Measurements from ENCODE around the gene CDH12.
"Not testable (repeated sequence)": the region's sequence is repeated elsewhere in the genome, so short reads cannot be mapped to it uniquely, and the experiment has no call there.

The CDH12 gene

DNA sequence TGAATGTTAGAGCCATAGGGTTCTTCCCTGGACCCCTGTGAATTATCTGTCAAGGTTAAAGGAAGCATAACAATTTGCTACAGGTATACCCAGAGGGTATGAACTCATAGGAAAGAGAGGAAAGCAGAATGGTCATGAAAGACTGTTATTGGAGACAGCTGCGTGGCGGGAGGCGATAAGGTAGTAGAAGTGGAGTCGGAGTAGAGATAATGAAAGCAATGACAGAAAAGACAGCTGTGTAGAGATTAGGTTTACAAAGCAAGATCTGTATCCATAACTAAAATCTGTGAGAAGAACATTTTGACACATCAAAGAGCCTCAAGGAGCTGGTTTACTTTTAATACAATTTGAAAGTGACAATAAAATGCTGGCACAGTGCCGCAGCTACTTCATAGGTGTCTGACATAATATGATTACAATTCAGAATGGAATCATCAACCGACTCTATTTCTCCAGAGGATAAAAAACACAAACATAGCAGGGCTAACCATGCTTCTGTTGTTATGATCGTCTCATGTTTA lies 603.9 kb downstream of the CDH12 start:
- no peak for DNase-seq

DNA sequence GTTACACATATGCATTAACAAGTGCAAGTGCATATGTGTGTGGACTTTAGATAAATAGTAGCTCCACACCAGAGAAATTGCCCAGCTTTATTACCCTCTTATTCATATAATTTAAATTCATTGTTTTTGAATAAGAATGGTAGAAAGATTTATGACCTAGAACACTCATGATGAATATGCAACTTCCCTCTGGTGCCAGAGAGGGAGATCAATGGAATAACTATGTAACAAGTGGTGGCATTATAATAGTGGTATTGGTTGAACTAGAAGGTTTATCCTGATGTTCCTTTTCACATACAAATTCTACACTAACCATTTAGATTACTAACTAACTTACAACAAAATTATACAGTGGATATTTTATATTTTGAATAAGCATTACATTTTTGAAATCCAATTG lies 607.4 kb downstream of the CDH12 start:
- no peak for DNase-seq

DNA sequence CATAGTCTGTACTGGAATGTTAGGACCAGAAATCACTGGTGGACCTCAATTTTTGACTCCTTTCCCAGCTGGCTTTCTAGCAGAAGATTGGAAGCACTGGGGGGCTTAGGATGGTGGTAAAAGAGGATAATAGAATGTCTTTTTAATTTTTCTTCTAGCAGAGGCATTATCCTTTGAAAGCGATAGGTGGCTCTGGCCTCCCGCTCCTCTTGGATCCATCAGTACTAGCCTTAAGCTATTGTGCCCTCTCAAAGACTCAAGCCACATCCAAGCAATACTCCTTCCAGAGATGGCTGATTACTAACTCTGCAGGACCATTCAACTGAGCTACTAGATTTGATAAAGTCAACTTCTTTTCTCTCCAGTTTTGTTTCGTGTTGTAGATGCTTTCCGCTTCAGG lies 610.6 kb downstream of the CDH12 start:
- no peak for DNase-seq

DNA sequence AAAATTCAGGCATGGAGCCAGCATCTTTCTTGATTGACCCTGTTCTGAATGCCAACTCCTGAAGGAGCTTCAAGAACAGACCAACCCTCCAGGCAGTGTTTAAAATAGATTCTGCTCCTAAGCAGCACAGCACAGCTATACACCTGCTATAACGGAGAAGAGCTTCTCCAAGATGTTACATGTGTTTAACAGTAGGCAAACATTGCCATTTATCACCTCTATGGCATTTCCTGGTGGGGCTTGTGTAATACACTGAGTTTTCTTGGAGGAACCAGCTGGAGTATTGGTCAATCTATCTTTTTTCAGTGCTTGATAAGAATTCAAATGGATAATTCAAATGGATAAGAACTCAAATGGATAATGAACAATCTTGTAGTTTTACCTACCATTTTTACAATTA lies 615.1 kb downstream of the CDH12 start:
- DNase-seq: no peak

DNA sequence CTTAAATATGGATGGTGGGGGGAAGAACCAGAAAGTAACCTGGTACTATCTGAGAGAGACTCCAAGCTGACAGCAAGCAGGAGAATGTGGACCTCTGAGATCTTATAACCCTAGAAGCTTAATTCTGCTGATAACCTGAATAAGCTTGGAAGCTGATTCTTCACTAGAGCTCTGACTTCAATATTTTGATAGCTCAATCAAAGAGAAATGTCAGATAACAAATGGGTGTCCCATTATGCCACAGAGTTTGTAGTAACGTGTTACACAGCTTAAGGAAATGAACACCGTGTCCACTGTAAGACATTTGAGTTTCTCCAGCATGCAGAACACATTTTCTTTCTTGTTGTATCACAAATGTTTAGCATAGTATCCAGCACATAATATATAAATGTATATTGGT lies 626.7 kb downstream of the CDH12 start:
- DNase-seq: no peak

DNA sequence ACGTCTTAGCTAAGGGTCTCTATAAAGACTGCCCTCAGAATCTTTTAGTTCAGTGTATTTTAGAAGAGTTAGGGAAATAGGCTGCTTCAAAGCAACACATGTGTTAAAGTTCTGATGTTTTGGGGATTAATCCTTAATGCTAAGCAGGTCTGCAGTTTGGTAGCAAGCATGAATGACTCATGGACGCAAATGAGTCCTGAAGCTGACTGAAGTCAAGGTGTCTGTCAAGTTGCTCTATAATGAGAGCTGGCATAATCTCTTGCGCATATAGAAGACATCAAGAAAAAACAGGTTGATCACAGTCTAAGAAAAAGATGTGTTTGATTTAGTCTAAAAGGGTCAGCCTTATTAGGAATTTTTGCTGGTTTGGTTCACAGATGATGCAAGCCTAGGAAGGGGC lies 630.1 kb downstream of the CDH12 start:
- no peak for DNase-seq

DNA sequence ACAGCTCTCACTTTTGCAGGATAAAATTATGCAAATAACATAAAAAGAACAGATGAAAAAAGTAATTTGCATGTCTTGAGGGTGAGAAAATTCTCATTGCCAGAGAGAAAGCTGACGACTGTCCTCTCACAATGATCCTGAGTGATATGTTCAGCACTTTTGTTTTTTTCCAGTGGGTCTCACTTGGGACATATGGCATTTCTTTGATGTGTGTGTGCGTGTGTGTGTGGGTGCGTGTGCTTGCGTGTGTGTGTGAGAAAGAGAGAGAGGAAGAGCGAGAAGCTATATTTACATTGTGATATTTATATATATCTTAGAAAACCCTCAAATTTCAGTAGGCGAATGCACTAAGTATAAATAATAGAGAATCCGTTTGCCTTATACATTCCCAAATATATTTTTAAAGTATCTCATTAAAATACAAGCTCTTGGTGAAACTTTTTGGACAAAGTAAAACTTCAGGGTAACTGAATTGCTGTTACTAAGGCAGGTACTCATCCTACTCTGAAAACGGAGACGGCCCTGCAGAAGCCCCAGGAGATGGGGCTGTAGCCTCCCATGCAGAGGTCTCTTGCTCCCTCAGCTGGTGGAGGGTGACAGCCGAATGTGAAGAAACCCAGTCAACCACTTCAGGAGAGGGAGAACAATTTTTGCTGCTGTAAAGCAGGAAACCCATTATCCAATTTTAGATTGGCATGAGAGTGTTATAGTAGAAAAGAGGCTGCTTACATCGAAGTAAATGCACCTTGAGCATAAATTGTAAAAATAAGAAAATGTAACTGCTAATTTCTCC lies 639.2 kb downstream of the CDH12 start:
- DNase-seq: not testable (repeated sequence)

DNA sequence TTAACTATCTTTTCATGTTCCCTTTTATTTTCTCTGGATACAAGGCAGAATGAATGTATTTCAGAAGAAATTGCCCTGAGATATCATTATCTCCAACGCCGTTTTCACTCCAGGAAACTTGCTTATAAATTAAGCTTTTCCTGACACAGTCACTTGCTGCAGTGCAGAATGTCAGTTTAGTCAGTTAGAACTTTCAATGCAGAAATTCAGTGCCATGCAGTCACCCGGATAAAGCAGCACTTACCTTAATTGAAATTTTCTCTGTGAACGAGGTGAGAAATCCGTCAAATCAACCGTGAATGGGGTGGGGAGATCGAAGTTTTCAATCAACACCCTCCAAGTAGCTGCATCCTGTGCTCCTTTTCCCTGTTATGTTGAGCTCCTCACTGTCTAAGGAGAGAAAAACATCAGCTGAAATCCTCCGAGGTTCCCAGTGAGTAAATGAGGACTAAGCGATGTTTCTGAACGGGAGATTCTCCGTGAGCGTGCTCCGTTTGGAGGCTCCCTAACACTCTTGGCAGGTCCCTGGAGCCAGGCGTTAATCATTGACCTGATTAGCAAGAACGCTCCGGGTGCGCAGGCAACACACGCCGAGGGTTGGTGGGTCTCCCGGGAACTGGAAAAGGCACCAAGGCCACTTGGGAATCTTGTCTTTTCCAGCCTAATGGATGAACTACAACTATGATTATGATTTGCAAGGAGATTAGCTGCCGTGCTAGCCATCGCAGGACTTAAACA lies 640.7 kb downstream of the CDH12 start:
- not testable (repeated sequence) for DNase-seq

DNA sequence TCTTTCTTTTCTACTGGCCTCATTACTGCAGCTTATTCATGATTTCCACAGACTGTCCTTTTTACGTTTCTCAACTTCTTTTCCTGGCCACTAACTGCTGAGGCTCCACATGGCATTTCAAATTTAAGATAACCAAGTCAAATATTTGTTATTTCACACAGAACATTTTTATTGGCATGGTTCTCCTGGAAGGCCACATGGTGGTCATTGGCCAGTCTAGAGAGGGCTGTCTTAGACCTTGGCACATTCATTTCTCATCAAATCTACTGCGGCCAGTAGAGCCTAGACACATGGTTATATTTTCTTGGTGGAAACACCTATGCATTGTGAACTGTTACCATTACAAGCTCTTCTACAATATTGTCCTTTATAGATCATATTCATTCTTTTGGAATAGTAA lies 644.7 kb downstream of the CDH12 start:
- not testable (repeated sequence) for DNase-seq

DNA sequence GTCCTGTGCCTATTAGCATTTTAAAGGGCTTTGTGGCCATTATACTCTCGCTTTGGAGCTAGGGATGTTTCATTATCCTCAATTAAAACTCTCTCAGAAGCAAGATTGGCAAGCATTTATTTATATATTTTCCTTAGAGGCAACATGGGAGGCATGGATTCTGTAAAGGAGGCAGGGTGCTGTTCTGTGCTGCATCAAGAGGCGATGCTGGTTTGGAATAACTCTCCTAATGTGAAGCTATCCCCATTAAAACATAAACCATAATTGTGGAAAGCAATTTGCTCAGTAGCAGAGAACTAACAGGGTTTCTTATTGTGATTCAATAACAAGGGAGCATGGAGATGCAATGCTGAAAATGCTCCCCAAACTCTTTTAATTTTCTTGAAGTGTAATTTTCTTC lies 664.5 kb downstream of the CDH12 start:
- not testable (repeated sequence) for DNase-seq

DNA sequence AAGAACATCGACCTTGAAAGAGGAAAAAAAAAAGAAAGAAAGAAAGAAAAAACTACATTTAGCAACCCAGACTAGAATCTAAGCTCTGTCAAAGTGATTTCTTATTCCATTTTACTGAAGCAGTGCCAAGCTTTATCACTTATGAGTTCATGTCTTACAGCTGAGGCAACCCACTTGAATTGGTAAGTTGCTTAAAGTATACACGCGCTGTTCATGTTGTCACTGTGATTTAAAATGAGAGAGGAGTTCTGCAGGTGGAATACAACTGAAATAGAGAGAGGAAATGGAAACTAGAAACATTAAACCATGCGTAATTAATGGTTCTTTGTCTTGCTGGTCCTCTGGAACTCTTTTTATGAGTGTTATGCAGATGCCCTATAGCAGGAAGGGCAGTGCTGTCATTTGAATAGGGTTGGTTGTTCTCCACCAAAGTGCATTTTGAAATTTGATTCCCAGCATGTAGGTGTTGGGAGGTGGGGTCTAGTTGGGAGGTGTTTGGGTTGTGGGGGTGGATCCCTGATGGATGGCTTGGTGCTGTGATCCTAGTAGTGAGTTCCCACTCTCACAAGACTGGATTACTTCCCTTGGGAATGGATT lies 665.4 kb downstream of the CDH12 start:
- not testable (repeated sequence) for DNase-seq

DNA sequence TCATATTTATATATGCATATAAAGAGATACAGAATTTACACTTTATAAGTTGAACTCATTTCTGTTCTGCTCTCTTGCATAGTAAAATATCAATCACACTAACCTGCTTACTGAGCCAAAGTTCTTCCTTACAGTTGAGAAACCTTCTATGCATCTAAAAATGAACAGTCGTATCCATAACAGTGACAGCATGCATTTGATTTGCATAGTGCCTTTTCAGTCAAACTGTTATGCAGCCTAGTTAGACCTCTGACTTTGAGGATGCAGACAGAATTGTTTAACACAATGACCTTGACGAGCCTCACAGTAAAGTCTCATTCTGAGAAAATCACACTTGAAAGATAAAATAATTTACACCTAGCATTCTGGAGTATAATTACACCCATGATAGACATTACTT lies 683.9 kb downstream of the CDH12 start:
- DNase-seq: not testable (repeated sequence)

DNA sequence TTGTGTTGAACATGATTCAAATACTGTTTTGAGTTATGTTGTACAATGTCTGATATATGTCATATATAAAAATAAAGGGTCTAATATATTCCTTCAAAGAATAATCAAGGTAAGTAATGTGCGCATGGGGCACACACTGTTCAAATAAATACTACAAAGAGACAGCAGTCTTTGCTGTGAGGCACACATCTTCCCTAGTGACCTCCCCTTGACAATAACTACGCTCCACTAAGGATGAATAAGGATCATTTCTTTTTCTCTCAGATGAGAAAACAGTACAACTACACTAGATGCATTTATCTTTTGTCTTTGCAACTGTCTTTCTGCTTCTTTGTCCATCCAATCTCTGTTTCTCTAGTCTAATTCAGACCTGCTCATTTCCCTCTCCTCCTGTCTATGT lies 684.4 kb downstream of the CDH12 start:
- DNase-seq: not testable (repeated sequence)

DNA sequence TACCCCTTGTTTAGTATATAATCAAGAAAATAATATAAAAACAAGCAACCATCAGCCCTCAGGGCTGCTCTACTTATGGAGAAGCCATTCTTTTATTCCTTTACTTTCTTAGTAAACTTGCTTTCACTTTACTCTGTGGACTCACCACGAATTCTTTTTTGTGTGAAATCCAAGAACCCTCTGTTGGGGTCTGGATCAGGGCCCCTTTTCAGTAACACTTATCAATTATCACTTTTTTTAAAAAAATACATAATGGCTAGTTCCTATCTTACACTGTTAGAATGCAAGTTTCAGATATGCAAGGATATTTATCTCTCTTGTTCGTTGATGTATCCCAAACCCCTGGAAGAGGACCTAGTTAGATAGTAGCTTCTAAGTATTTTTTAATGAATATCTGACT lies 687.2 kb downstream of the CDH12 start:
- not testable (repeated sequence) for DNase-seq

DNA sequence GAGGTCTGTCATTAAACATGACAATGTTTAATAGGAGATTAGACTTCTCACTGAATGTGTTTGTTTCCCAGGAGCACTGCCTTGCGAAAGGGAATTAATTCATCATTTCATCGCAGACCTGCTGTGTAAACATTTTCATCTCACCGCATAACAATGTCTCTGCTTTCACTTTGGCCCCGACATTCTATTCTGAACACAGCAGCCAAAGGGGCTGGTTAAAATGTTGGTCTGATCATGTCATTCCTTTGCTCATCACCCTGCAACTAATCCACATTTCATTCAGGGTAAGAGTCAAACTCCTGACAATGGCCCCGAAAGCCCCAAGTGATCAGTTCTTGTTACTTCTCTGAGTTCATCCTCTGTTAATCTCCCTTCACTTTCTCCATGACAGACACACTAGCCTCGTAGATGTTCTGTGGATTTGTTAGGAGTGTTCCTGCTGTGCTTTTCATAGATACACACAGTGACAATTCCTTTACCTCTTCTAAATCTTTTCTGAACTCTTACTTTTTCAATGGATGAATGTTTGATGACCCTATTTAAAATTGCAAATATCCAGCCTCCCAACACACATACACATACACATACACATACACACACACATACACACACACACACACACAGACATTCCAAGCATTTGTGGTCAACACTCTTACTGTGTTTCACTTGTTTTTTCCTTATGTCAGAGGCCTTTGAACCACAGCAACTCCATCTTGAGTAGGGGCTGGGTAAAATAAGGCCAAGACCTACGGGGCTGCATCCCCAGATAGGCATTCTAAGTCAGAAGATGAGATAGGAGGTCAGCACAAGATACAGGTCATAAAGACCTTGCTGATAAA lies 688.0 kb downstream of the CDH12 start:
- DNase-seq: not testable (repeated sequence)

DNA sequence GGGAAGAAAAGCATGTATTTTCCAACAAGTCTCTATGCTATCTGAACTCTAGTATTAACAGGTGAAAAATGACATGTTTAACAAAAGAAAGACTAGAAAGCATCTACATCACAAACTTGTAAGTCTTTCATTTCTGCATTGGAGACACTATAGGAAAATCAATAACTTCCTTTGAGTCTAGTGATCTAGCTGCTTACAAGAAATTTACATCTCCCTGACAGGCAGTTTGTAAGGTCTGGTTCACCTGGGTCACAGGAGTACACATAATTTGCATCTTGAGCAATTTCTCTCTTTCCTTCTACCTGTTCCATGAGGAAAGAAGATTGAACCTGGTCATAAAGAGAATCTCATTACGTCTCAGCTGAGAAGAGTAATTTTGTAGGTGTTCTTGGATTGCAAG lies 696.2 kb downstream of the CDH12 start:
- DNase-seq: not testable (repeated sequence)

DNA sequence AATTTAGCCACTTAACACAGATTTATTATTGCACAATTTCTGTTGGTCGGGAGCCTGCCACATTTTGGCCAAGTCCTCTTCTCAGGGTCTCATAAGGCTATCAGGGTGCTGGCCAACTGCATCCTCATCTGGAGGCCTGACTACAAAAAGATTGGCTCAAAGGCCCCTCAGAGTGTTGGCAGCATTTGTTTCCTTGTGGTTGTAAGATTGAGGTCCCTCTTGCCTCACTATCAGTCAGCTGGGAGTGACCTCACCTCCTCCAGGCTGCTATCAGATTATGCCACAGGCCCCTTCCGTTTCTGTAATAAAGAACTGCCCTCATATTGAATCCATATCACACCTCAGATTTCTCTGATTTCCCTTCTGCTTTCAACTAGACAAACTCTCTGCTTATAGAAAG lies 698.4 kb downstream of the CDH12 start:
- DNase-seq: not testable (repeated sequence)

DNA sequence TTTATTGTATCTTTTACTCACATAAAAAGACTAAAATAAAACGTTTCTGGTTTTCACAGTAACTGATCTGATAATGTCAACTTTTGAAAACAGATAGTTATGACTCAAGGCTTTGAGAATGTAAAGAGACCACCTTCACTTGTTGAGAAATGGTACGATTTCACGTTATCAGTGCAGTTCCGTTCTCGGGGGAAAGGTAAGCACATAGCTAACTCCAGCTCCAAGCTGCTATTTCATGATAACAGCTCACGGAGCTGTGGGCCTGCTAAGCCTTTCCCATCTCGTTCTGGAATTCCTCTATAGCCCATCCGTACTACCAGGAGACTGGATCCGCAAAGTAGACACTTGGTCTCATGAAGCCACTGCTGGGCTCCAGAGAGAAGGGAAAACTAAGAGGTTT lies 701.3 kb downstream of the CDH12 start:
- not testable (repeated sequence) for DNase-seq

DNA sequence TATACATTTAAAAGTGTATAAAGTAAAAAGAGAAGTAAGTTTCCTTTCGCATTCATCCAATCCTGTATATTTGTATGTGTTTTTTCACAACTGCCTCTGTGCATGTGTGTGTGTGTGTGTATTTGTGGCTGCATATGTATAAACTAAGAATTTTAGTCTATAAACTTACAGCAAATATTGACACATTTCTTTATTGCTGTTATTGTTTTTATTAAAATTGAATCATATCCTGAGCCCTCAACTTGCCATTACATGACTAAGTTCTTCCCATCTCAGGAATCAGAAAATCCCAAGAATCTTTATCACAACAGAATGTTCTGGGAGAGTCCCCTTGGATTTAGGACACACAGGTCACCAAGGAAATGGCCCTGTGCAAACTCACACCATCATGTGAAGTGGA lies 712.7 kb downstream of the CDH12 start:
- DNase-seq: not testable (repeated sequence)

DNA sequence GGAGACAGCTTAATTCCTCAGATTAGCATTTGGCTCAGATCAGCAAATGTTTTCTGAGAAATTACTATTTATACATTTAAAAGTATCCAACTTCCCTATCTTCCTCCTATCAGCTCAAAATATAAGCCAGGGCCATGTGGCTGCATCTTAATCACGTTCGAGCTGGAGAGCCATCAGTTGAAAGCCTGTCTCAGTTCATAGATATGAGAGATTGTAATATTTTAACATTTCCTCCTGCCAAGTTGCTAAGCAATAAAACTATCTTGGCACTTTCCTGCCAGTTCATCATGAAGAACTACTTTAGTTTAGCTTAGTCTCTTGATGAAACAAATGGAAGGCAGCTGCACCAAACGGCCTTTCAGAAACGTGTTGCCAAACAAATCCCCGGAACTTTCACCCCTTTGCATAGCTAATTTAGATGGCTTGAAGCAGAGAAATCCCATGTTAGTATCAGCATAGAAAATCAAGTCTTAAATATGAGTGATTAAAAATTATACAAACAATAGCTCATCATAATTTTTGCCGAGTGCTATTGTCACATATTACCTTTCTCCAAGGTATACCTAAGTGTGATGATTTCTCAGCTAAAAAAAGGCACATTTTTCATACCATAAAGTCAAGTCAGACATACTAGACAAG lies 713.4 kb downstream of the CDH12 start:
- DNase-seq: not testable (repeated sequence)

DNA sequence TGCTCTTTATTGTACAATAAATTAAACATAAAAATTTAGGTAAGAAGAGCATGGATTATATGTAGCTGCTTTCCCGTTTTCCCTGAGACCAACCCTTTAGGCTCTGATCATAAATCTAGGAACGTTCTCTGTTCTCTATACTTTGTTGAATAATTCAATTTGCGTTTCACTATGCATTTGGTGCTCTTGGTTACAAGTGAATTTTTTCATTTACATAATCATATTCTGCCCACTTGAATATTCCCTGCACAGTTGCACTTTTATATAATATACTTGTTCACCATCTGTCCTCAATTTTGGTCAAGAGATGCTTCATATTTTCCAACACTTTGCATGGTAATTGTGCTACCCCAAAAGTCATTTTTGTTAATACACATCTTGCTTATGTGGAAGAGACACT lies 741.8 kb downstream of the CDH12 start:
- DNase-seq: no peak

DNA sequence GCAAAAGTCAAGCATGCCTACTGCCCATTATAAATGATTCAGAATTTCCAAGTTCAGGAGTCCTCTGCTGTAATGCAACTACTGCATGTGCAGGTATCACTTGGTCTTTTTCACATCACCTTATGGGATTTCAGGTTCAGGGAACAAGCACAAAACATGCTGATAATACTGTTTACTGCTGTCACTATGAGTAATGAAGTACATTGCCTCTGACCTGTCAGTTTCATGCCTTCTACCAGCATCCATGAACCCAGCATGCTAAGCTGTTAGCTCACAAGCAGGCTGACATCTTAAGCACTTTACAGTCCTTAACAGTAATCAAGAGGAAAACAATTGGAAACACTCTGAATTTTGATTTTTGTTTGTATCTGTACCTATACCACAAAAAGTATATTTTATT lies 743.8 kb downstream of the CDH12 start:
- no peak for DNase-seq

Data from stimulated activated CD4-positive, alpha-beta T cell treated with anti-CD3 and anti-CD28 coated beads, Interleukin-4, amount 100 ng/mL, for 1 hour (primary cell).